GM18526 (cell line): ENCODE results near the gene FBXO48.

Source experiments
- POLR2A ChIP-seq: IDR thresholded peaks from 3 replicates; pipeline ENCODE4 v1.6.1; 2011; ENCODE audit not compliant: insufficient read length; ENCODE audit errors: extremely low read depth

The FBXO48 gene

GRCh38 chr2:68482296-68482820 is 15.3 kb upstream of the FBXO48 start:
- no peak for TF ChIP-seq POLR2A

GRCh38 chr2:68478688-68479087 is 11.6 kb upstream of the FBXO48 start:
- no peak for TF ChIP-seq POLR2A

GRCh38 chr2:68476454-68476853 is 9.4 kb upstream of the FBXO48 start:
- TF ChIP-seq POLR2A: no peak

GRCh38 chr2:68475576-68475975 is 8.5 kb upstream of the FBXO48 start:
- TF ChIP-seq POLR2A: no peak

- no peak for TF ChIP-seq POLR2A
Measured at GRCh38 chr2:68475110-68475509, 8.0 kb upstream of the FBXO48 start.

GRCh38 chr2:68472796-68473414 is 5.8 kb upstream of the FBXO48 start:
- no peak for TF ChIP-seq POLR2A

GRCh38 chr2:68471385-68471784 is 4.3 kb upstream of the FBXO48 start:
- TF ChIP-seq POLR2A: no peak

GRCh38 chr2:68469935-68470334 is 2.8 kb upstream of the FBXO48 start:
- no peak for TF ChIP-seq POLR2A

GRCh38 chr2:68468801-68469200 is 1.7 kb upstream of the FBXO48 start:
- no peak for TF ChIP-seq POLR2A

GRCh38 chr2:68466778-68467076 is 367 bp downstream of the FBXO48 start:
- no peak for TF ChIP-seq POLR2A

GRCh38 chr2:68466361-68466777 is 725 bp downstream of the FBXO48 start:
- TF ChIP-seq POLR2A: no peak

GRCh38 chr2:68465081-68465916 is 1.8 kb downstream of the FBXO48 start:
- TF ChIP-seq POLR2A: no peak

- no peak for TF ChIP-seq POLR2A
Measured at GRCh38 chr2:68464651-68465050, 2.4 kb downstream of the FBXO48 start.

GRCh38 chr2:68463287-68463877 is 3.7 kb downstream of the FBXO48 start:
- TF ChIP-seq POLR2A: no peak

- no peak for TF ChIP-seq POLR2A
Measured at GRCh38 chr2:68458981-68459380, 8.1 kb downstream of the FBXO48 start.

- TF ChIP-seq POLR2A: no peak
Measured at GRCh38 chr2:68456198-68456597, 10.9 kb downstream of the FBXO48 start.
